Keratinocyte (primary cell): Measurements from ENCODE around the gene CD7. TPM values are rescaled to one million over a fixed set of nuclear protein-coding genes. Genes with fewer than 3 reads are reported as not detected.

Source experiments
- DNase-seq: peaks from one replicate; pipeline ENCODE4 v3.0.0-alpha.2; 2011; ENCODE audit warnings: low read depth, missing footprints, low spot score
- FAIRE-seq: peaks from 2 replicates; lab custom pipeline; 2011; peaks lifted over from hg19 to GRCh38; lab: Jason Lieb, UNC
- H2AFZ ChIP-seq: 2 replicates; pipeline ENCODE4 v1.6.0; 2012; ENCODE audit warnings: low read length, control low read depth, inconsistent platforms; ENCODE audit not compliant: control insufficient read depth
- H3K27ac ChIP-seq: 2 replicates; pipeline ENCODE4 v1.5.1; 2011; ENCODE audit warnings: low read length; ENCODE audit not compliant: control insufficient read depth, insufficient read depth
- H3K27me3 ChIP-seq: 3 replicates; pipeline ENCODE4 v1.6.0; 2011; ENCODE audit warnings: low read length; ENCODE audit not compliant: control insufficient read depth, insufficient read depth; ENCODE audit errors: extremely low read depth
- H3K36me3 ChIP-seq, 2 experiments: 2 replicates in 1 of 2; 3 replicates in 1 of 2; pipeline ENCODE4 v1.5.1; 2011; ENCODE audit warnings: low read length in 2 of 2, mild to moderate bottlenecking in 1 of 2; ENCODE audit not compliant: control insufficient read depth in 2 of 2, insufficient read depth in 2 of 2; ENCODE audit errors: extremely low read depth in 1 of 2
- H3K4me1 ChIP-seq: 3 replicates; pipeline ENCODE4 v1.5.1; 2011; ENCODE audit warnings: low read length; ENCODE audit not compliant: control insufficient read depth, insufficient read depth; ENCODE audit errors: extremely low read depth
- H3K4me2 ChIP-seq: 3 replicates; pipeline ENCODE4 v1.6.0; 2011; ENCODE audit warnings: low read depth, low read length; ENCODE audit not compliant: control insufficient read depth, insufficient read depth; ENCODE audit errors: extremely low read depth
- H3K4me3 ChIP-seq, 3 experiments: fragments of 200-600 bp in 1 of 3; sonication (generic) in 1 of 3; 2 replicates in 2 of 3; 3 replicates in 1 of 3; pipeline ENCODE4 v1.5.1; 2011 to 2016; ENCODE audit warnings: low read length in 3 of 3, mild to moderate bottlenecking in 3 of 3, control low read depth in 2 of 3, inconsistent platforms in 1 of 3, low read depth in 1 of 3, mixed read lengths in 1 of 3, mixed run types in 1 of 3, moderate library complexity in 1 of 3; ENCODE audit not compliant: control insufficient read depth in 2 of 3, insufficient read depth in 2 of 3; ENCODE audit errors: extremely low read depth in 1 of 3
- H3K79me2 ChIP-seq: 2 replicates; pipeline ENCODE4 v1.6.0; 2012; ENCODE audit warnings: low read length; ENCODE audit not compliant: control insufficient read depth, insufficient read depth
- H3K9ac ChIP-seq: 3 replicates; pipeline ENCODE4 v1.6.0; 2011; ENCODE audit warnings: low read length; ENCODE audit not compliant: control insufficient read depth, insufficient read depth; ENCODE audit errors: extremely low read depth
- H3K9me1 ChIP-seq: 3 replicates; pipeline ENCODE4 v1.6.0; 2011; ENCODE audit warnings: low read length; ENCODE audit not compliant: control insufficient read depth, insufficient read depth; ENCODE audit errors: extremely low read depth
- H3K9me3 ChIP-seq: 2 replicates; pipeline ENCODE4 v1.5.1; 2012; ENCODE audit warnings: low read depth, low read length; ENCODE audit not compliant: control insufficient read depth
- H4K20me1 ChIP-seq: 3 replicates; pipeline ENCODE4 v1.6.0; 2011; ENCODE audit warnings: low read length; ENCODE audit not compliant: control insufficient read depth, insufficient read depth; ENCODE audit errors: extremely low read depth
- EZH2 ChIP-seq: IDR thresholded peaks from one replicate; pipeline ENCODE4 v1.6.1; 2012; ENCODE audit warnings: inconsistent platforms, mild to moderate bottlenecking, low read length, moderate library complexity
- dilution Hi-C: fragments of 300-500 bp; cut with MboI; formaldehyde crosslinking; loops from one replicate; pipeline ENCODE4 v1.7.0; 2020; ENCODE audit warnings: low sequenced_read_pairs; ENCODE audit not compliant: extremely low pct_ligation_motif_present
- polyA plus RNA-seq, 5 experiments: library from polyadenylated mRNA; depleted of rRNA in 3 of 5; stranded (reverse) in 3 of 5; stranded (forward) in 1 of 5; unstranded in 1 of 5; fragments of >200 nt; gene quantifications; 1 replicate in 1 of 5; 2 replicates in 3 of 5; 3 replicates in 1 of 5; pipeline versions ENCODE4 v1.2.1 to v1.2.3, GENCODE V29; 2011 to 2012; ENCODE audit warnings: missing spikeins in 2 of 5, low read depth in 1 of 5, low replicate concordance in 1 of 5
- TF ChIP-seq, protein P1 (sequence below), 3 experiments: IDR thresholded peaks in 1 of 3; conservative IDR thresholded peaks in 1 of 3; optimal IDR thresholded peaks in 1 of 3; 2 replicates in 2 of 3; 3 replicates in 1 of 3; pipeline versions ENCODE3 to v1.5.1; 2011; ENCODE audit warnings: low read length in 3 of 3, mild to moderate bottlenecking in 3 of 3, moderate library complexity in 2 of 3, control low read depth in 1 of 3, inconsistent platforms in 1 of 3; ENCODE audit not compliant: insufficient read depth in 2 of 3; ENCODE audit errors: extremely low read depth in 1 of 3

The CD7 gene
- polyA plus RNA-seq, 1 donor (not counting 4 experiments of a cell fraction or from before 2014, with no cell fraction given): not detected

DNA sequence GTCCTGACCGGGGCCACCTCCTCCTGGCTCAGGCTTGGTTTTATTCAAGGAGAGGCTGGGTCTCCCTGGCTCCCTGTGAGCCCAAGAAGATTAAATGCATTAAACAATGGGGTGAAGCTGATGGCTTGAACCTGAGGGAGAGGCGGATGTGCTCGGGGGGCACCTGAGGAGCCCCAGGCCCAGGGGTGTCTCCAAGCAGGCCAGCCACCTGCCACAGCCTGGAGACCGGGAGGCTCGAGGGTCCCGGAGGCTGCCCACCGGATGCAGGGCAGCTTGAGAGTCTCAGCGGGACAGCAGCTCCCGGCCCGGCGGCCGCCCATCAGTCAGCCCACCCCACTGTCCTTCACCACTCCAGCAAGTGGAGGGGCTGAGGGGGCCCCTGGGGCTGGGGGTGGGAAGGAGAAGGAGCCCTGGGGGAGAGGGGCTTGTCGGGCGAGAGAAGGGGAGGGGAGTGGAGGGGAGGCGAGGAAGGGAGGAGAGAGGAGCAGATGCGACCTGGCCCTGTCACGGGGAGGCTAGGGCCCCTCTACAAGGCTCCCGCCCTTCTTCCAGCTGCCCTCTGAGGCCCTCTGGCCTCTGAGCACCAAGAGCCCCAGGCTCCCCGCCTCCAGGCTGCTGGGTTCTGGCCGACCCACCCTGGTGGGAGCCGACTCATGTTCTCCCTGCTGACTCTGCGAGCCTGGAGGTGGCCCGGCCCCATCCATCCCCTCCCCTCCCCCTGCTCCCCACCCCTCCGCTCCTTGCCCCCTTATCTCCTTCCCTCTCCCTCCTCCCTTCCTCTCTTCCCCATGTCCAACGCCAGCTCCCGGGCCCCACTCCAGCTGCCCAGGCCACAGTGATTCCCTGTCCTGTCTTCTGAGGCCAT, 13.2 kb downstream of the CD7 start:
- Histone ChIP-seq H3K36me3 (no peaks in the 10 kb centered on the region), H3K79me2 (no peaks in the 10 kb centered on the region), H3K9ac (no peak overlapping the region), H4K20me1 (no peaks in the 10 kb centered on the region), H3K4me1 (peaks cover 21% of the 10 kb centered on the region), H3K27ac (no peak overlapping the region), H3K9me1 (no peaks in the 10 kb centered on the region), H3K4me2 (no peak overlapping the region), H2AFZ (no peak overlapping the region), H3K9me3 (no peaks in the 10 kb centered on the region), H3K27me3 (peaks cover 12% of the 10 kb centered on the region), H3K4me3 (no peak overlapping the region)
- DNase-seq (no peak), FAIRE-seq (no peak)
- TF ChIP-seq EZH2: no peak
- TF ChIP-seq, protein P1, sequence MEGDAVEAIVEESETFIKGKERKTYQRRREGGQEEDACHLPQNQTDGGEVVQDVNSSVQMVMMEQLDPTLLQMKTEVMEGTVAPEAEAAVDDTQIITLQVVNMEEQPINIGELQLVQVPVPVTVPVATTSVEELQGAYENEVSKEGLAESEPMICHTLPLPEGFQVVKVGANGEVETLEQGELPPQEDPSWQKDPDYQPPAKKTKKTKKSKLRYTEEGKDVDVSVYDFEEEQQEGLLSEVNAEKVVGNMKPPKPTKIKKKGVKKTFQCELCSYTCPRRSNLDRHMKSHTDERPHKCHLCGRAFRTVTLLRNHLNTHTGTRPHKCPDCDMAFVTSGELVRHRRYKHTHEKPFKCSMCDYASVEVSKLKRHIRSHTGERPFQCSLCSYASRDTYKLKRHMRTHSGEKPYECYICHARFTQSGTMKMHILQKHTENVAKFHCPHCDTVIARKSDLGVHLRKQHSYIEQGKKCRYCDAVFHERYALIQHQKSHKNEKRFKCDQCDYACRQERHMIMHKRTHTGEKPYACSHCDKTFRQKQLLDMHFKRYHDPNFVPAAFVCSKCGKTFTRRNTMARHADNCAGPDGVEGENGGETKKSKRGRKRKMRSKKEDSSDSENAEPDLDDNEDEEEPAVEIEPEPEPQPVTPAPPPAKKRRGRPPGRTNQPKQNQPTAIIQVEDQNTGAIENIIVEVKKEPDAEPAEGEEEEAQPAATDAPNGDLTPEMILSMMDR (optimal IDR thresholded peaks at IDR 0.05 in 1 of 3, IDR thresholded peaks at IDR 0.05 in 1 of 3, conservative IDR thresholded peaks at IDR 0.05 in 1 of 3; ENCODE audit: extremely low read depth in 1 of 3, insufficient read depth in 2 of 3, low read length in 3 of 3): no peak
- dilution Hi-C loops: no loop called here

DNA sequence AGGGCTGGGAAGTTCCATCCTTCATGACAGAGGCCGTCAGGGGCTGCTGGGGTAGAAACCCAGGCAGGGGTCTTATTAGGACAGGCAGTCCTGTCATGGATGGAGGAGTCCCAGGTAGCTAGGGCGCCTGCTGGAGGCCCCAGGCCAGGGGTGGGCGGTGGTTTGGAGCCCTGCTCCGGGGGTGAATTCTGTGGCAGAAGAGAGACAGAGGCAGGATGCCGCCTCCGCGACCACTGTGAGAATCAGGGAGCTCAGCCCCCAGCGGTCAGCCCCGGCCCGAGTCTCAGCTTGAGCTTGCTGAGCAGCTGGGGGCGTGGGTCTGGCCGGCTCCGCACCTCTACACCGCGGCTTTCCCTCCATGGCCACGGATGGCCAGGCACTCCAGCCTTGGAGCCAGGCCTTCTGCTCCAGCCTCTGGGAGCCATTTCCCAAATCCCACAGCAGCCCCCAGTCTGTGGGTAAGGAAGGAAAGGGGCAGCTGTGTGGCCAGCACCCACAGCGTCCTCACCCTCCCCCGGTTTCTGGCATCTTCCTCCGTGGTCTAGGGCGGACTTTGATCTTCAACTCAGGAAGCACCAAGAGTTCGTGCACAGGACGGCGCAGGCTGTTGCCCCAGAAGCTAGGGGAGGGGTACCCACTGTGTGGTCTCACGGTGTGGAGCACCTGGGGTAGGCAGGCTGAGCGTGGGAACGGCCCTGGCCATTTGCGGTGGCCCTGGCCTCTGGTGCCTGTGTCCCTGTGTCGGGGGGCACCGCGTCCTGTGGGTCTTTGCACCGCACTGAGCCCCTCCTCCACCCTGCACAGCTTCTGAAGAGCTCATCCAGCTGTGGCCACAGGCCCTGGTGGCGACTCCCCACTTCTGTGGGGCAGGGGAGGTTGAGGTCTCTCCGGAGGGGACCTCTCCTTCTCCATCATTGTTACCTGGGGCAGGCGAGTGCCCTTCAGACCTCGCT, 14.1 kb downstream of the CD7 start:
- Histone ChIP-seq H3K4me1 (peaks cover 30% of the 10 kb centered on the region), H3K4me3 (no peak overlapping the region), H3K9me1 (no peaks in the 10 kb centered on the region), H3K36me3 (no peaks in the 10 kb centered on the region), H3K27me3 (peaks cover 4% of the 10 kb centered on the region), H3K79me2 (no peaks in the 10 kb centered on the region), H4K20me1 (no peaks in the 10 kb centered on the region), H2AFZ (no peak overlapping the region), H3K9me3 (no peaks in the 10 kb centered on the region), H3K27ac (no peak overlapping the region), H3K4me2 (no peak overlapping the region), H3K9ac (no peak overlapping the region)
- DNase-seq (no peak), FAIRE-seq (no peak)
- dilution Hi-C loops: no loop called here
- TF ChIP-seq, protein P1 (optimal IDR thresholded peaks at IDR 0.05 in 1 of 3, IDR thresholded peaks at IDR 0.05 in 1 of 3, conservative IDR thresholded peaks at IDR 0.05 in 1 of 3; ENCODE audit: extremely low read depth in 1 of 3, insufficient read depth in 2 of 3, low read length in 3 of 3): no peak
- no peak for TF ChIP-seq EZH2
